Measurements from ENCODE around the gene KLHL14. TPM values are rescaled to one million over a fixed set of nuclear protein-coding genes. Genes with fewer than 3 reads are reported as not detected.

Gene KLHL14
- total and polyA plus RNA-seq, 7 donors: 0.01 TPM; not detected in 6

- no peak for ATAC-seq
- no peak for TF ChIP-seq CTCF (IDR thresholded peaks at IDR 0.05)
- intact Hi-C loops (cut with DNase I): no loop called here
These were observed 12.4 kb downstream of the KLHL14 start for GRCh38 chr18:32760391-32760790.

GRCh38 chr18:32759611-32760167 lies 13.1 kb downstream of the KLHL14 start:
- no peak overlapping the region for H3K4me3 ChIP-seq
- ATAC-seq (no peak), DNase-seq (no peak)
- H3K9me3 ChIP-seq: no peaks in the 10 kb centered on the region
- no peak for TF ChIP-seq CTCF (IDR thresholded peaks at IDR 0.05)
- intact Hi-C loops (cut with DNase I): no loop called here
- no peaks in the 10 kb centered on the region for H3K36me3 ChIP-seq (ENCODE audit: insufficient read depth in 1 of 2, low read depth in 1 of 2)
- no peaks in the 10 kb centered on the region for H3K4me1 ChIP-seq
- H3K27ac ChIP-seq: no peak overlapping the region
- 69 to 82% (median 72%) methylated on average over 2 of the region's 2 CpGs for WGBS, 3 donors
- H3K27me3 ChIP-seq (ENCODE audit: insufficient read depth in 3 of 3, low read length in 2 of 3): peaks cover 0 to 3% (median 0%) of the 10 kb centered on the region in 3 donors

More at GRCh38 chr18:32760391-32760790, 12.4 kb downstream of the KLHL14 start:
- no peaks in the 10 kb centered on the region for H3K4me1 ChIP-seq
- 50 to 54% (median 50%) methylated on average over 6 of the region's 6 CpGs for WGBS, 3 donors
- H3K27ac ChIP-seq: no peak overlapping the region
- no peak for DNase-seq
- H3K36me3 ChIP-seq (ENCODE audit: insufficient read depth in 1 of 2, low read depth in 1 of 2): no peaks in the 10 kb centered on the region
- H3K4me3 ChIP-seq: no peak overlapping the region
- peaks cover 0 to 3% (median 0%) of the 10 kb centered on the region in 3 donors for H3K27me3 ChIP-seq (ENCODE audit: insufficient read depth in 3 of 3, low read length in 2 of 3)
- no peaks in the 10 kb centered on the region for H3K9me3 ChIP-seq

GRCh38 chr18:32754508-32755263 lies 18.1 kb downstream of the KLHL14 start:
- H3K4me3 ChIP-seq: no peak overlapping the region
- DNase-seq: no peak
- H3K36me3 ChIP-seq (ENCODE audit: insufficient read depth in 1 of 2, low read depth in 1 of 2): no peaks in the 10 kb centered on the region
- no peaks in the 10 kb centered on the region for H3K9me3 ChIP-seq
- WGBS, 3 donors: 56 to 64% (median 62%) methylated on average over 7 of the region's 7 CpGs
- H3K27ac ChIP-seq: no peak overlapping the region
- H3K27me3 ChIP-seq (ENCODE audit: insufficient read depth in 3 of 3, low read length in 2 of 3): peaks cover 0 to 5% (median 0%) of the 10 kb centered on the region in 3 donors
- no peak for TF ChIP-seq CTCF (IDR thresholded peaks at IDR 0.05)
- intact Hi-C loops (cut with DNase I): no loop called here
- ATAC-seq: no peak
- no peaks in the 10 kb centered on the region for H3K4me1 ChIP-seq

- intact Hi-C loops (cut with DNase I): no loop called here
- H3K9me3 ChIP-seq: no peaks in the 10 kb centered on the region
- DNase-seq (no peak), ATAC-seq (no peak)
- peaks cover 0 to 5% (median 0%) of the 10 kb centered on the region in 3 donors for H3K27me3 ChIP-seq (ENCODE audit: insufficient read depth in 3 of 3, low read length in 2 of 3)
- no peak overlapping the region for H3K27ac ChIP-seq
- no peak for TF ChIP-seq CTCF (IDR thresholded peaks at IDR 0.05)
- WGBS, 3 donors: 54 to 62% (median 62%) methylated on average over 4 of the region's 4 CpGs
- H3K4me3 ChIP-seq: no peak overlapping the region
- no peaks in the 10 kb centered on the region for H3K4me1 ChIP-seq
- no peaks in the 10 kb centered on the region for H3K36me3 ChIP-seq (ENCODE audit: insufficient read depth in 1 of 2, low read depth in 1 of 2)
These were observed 19.1 kb downstream of the KLHL14 start for GRCh38 chr18:32753656-32754260.
